GM06990 (cell line): ENCODE results near the gene LHFPL2.

Source experiments
- DNase-seq: peaks from one replicate; pipeline ENCODE4 v3.0.0-alpha.2; 2011; ENCODE audit not compliant: insufficient read length; ENCODE audit errors: extremely low read depth
- H3K27me3 ChIP-seq: replicated peaks from 2 replicates; pipeline ENCODE4 v1.6.0; 2011; ENCODE audit warnings: low read length; ENCODE audit not compliant: control insufficient read depth, insufficient read depth
- H3K36me3 ChIP-seq: 2 replicates; pipeline ENCODE4 v1.5.1; 2011; ENCODE audit warnings: low read length; ENCODE audit not compliant: control insufficient read depth, insufficient read depth
- H3K4me3 ChIP-seq: replicated peaks from 2 replicates; pipeline ENCODE4 v1.5.1; 2011; ENCODE audit warnings: low read depth, mild to moderate bottlenecking, control low read depth, low read length
- CTCF ChIP-seq: IDR thresholded peaks from 2 replicates; pipeline ENCODE4 v1.5.1; 2011; ENCODE audit warnings: low read length, control low read depth, mild to moderate bottlenecking, inconsistent platforms; ENCODE audit not compliant: insufficient read depth, poor library complexity, severe bottlenecking

LHFPL2 gene

DNA sequence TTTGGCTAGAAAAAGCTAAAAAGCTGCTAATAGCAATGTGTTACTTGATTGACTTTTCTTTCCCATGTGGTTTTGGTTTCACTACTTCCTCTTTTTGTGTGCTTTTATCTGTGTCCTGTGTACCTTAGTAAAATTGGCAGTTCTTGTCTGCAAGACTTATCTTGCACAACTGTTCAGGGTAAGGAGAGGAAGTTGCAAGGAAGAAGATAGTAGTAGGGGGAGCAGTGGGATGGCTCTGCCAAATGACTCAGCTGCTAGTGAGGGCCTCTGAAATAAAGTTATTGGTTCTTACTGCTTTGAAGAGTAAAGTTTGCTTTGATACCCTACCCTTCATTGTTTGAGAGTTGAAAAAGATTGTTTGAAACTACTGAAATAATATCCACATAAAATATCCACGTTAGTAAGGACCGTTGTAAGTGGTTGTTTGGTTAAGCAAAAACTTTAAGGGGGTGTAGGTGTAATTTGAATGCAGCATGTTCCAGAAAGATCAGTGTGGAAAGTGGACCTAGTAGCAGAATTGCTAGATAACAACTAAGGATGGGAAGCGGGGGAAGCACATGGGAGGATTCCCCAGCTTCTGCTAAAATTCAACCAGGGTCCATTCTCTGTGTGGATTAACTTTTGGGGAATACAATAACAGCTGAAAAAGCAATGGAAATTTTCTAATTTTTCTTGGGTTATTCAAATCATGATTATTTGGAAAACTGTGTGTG lies 164.6 kb downstream of the LHFPL2 start:
- Histone ChIP-seq H3K36me3 (peaks cover 3% of the 10 kb centered on the region), H3K4me3 (no peak overlapping the region), H3K27me3 (no peaks in the 10 kb centered on the region)
- TF ChIP-seq CTCF = no peak
- peak; percentile 48 for DNase-seq

GRCh38 chr5:78482948-78483347 lies 165.6 kb downstream of the LHFPL2 start:
- Histone ChIP-seq H3K36me3 (no peaks in the 10 kb centered on the region; the same call in 1 of the 2 replicates), H3K4me3 (no peak overlapping the region), H3K27me3 (no peaks in the 10 kb centered on the region)
- DNase-seq = no peak
- TF ChIP-seq CTCF = no peak

GRCh38 chr5:78476795-78477194 lies 171.8 kb downstream of the LHFPL2 start:
- H3K36me3 ChIP-seq = no peaks in the 10 kb centered on the region
- H3K27me3 ChIP-seq = no peaks in the 10 kb centered on the region
- H3K4me3 ChIP-seq = no peak overlapping the region
- DNase-seq = no peak
- no peak for TF ChIP-seq CTCF

DNA sequence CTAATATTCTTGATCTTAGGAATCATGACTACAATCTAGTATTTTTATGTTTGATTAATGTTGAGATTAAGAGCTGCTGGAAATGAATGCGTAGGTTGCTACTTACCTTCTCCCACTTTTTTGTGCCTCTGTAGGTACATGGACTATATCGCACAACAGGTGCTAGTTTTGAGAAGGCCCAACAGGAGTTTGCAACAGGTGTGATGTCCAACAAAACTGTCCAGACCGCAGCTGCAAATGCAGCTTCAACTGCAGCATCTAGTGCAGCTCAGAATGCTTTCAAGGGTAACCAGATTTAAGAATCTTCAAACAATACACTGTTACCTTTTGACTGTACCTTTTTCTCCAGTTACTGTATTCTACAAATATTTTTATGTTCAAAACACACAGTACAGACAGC lies 173.2 kb downstream of the LHFPL2 start:
- Histone ChIP-seq H3K27me3 (no peaks in the 10 kb centered on the region), H3K36me3 (no peaks in the 10 kb centered on the region), H3K4me3 (no peak overlapping the region)
- no peak for DNase-seq
- TF ChIP-seq CTCF = no peak

GRCh38 chr5:78473751-78474150 lies 174.8 kb downstream of the LHFPL2 start:
- Histone ChIP-seq H3K36me3 (no peaks in the 10 kb centered on the region), H3K27me3 (no peaks in the 10 kb centered on the region), H3K4me3 (no peak overlapping the region)
- DNase-seq = no peak
- TF ChIP-seq CTCF = no peak
